K562 (cell line): ENCODE data around the gene EEF1AKMT1. TPM values are rescaled to one million over a fixed set of nuclear protein-coding genes. Genes with fewer than 3 reads are reported as not detected.
A peak's percentile ranks its signal among the peaks of the same experiment; 100 is the strongest.

Experiments
- BRCA1 ChIP-seq, 2 experiments: fragments of 450-650 bp in 1 of 2; sonication (generic) in 1 of 2; formaldehyde crosslinking in 1 of 2; IDR thresholded peaks; 2 replicates each; pipeline versions ENCODE4 v1.5.0 to v1.6.1; 2017 to 2020; ENCODE audit warnings: mild to moderate bottlenecking in 1 of 2, missing genetic modification reagents in 1 of 2
- EWSR1 ChIP-seq: fragments of 450-650 bp; IDR thresholded peaks from 2 replicates; pipeline ENCODE4 v1.6.1; 2018; ENCODE audit warnings: borderline replicate concordance, mild to moderate bottlenecking, low read depth, moderate library complexity; ENCODE audit not compliant: partially characterized antibody
- HCFC1 ChIP-seq: IDR thresholded peaks from 2 replicates; pipeline ENCODE4 v1.6.1; 2012; ENCODE audit warnings: low read depth, low read length, improper control_type of control experiment
- KLF13 ChIP-seq: fragments of 450-650 bp; IDR thresholded peaks from 2 replicates; pipeline ENCODE4 v1.6.1; 2016; ENCODE audit warnings: missing genetic modification characterization, low read depth, mild to moderate bottlenecking, missing compliant biosample characterization, moderate library complexity, borderline replicate concordance
- NR2C1 ChIP-seq, 2 experiments: fragments of 450-650 bp; IDR thresholded peaks; 2 replicates each; pipeline ENCODE4 v1.6.1; 2017; ENCODE audit warnings: mild to moderate bottlenecking in 2 of 2, antibody characterized with exemption in 1 of 2, inconsistent platforms in 1 of 2, missing compliant biosample characterization in 1 of 2, missing genetic modification characterization in 1 of 2
- TCF7L2 ChIP-seq: fragments of 150-350 bp; IDR thresholded peaks from 2 replicates; pipeline ENCODE4 v1.6.1; 2016; ENCODE audit warnings: low read depth, mild to moderate bottlenecking, low read length, moderate library complexity
- TEAD4 ChIP-seq, 2 experiments: sonication (generic) in 1 of 2; formaldehyde crosslinking in 1 of 2; IDR thresholded peaks; 2 replicates each; pipeline versions ENCODE4 v1.6.1 to v1.8.0; 2012 to 2022; ENCODE audit warnings: borderline replicate concordance in 1 of 2, inconsistent platforms in 1 of 2, low read length in 1 of 2, mild to moderate bottlenecking in 1 of 2, missing genetic modification reagents in 1 of 2
- ZBTB7A ChIP-seq: IDR thresholded peaks from 2 replicates; pipeline ENCODE4 v1.6.1; 2011; ENCODE audit warnings: low read depth, mild to moderate bottlenecking, low read length, moderate library complexity, borderline replicate concordance; ENCODE audit not compliant: control insufficient read depth
- ZNF143 ChIP-seq: sonication (generic); formaldehyde crosslinking; IDR thresholded peaks from 2 replicates; pipeline ENCODE4 v1.9.0; 2022; ENCODE audit warnings: mild to moderate bottlenecking, missing genetic modification reagents
- polyA plus RNA-seq, 8 experiments: library from polyadenylated mRNA; depleted of rRNA in 4 of 8; stranded (reverse) in 5 of 8; unstranded in 3 of 8; fragments of >200 nt; fragmentation: Nextera tagmentation in 2 of 8; fragmentation: Illumina TruSeq in 1 of 8; extraction: Ambion mirVana in 2 of 8; extraction: Trizol in 1 of 8; gene quantifications; 2 replicates each; pipeline versions ENCODE4 v1.2.1 to v1.2.3, GENCODE V29; 2011 to 2014; ENCODE audit warnings: inconsistent platforms in 1 of 8, missing spikeins in 1 of 8
- total RNA-seq, 7 experiments: library from RNA; depleted of rRNA in 6 of 7; stranded (reverse); fragments of >200 nt in 6 of 7; fragmentation: Illumina TruSeq in 2 of 7; extraction: Trizol in 2 of 7; gene quantifications; 2 replicates each; pipeline versions ENCODE4 v1.2.1 to v1.2.3, GENCODE V29; 2011 to 2021; ENCODE audit warnings: low replicate concordance in 1 of 7
- TF ChIP-seq, protein P1 (sequence below): sonication (generic); formaldehyde crosslinking; IDR thresholded peaks from 2 replicates; pipeline ENCODE4 v1.8.1; 2023; ENCODE audit warnings: missing genetic modification reagents, mild to moderate bottlenecking, borderline replicate concordance
- TF ChIP-seq, protein P2 (sequence below): fragments of 450-650 bp; IDR thresholded peaks from 2 replicates; pipeline ENCODE4 v1.6.1; 2016
- TF ChIP-seq, protein P3 (sequence below): fragments of 250-450 bp; sonication (Bioruptor Pico); IDR thresholded peaks from 2 replicates; pipeline ENCODE4 v1.4.0; 2020

EEF1AKMT1 gene
- total and polyA plus RNA-seq, 9 of the 15 experiments (the other 6 are each of a cell fraction or from before 2014, with no cell fraction given) = 5.3 to 36.3 (median 7.9) TPM

- TF ChIP-seq NR2C1 (IDR thresholded peaks at IDR 0.05) (no peak), NR2C1 (tag; IDR thresholded peaks at IDR 0.05) (no peak), TCF7L2 (no peak), BRCA1 (IDR thresholded peaks at IDR 0.05) (no peak), BRCA1 (CRISPR knock-in tag; IDR thresholded peaks at IDR 0.05) (no peak), ZBTB7A (no peak), EWSR1 (no peak), HCFC1 (peak; percentile 24; the same call in 1 of the 2 replicates), ZNF143 (CRISPR knock-in tag) (no peak), TEAD4 (IDR thresholded peaks at IDR 0.05; ENCODE audit: low read length) (no peak), TEAD4 (CRISPR knock-in tag; IDR thresholded peaks at IDR 0.05; ENCODE audit: borderline replicate concordance) (no peak), KLF13 (tag) (no peak)
- TF ChIP-seq, protein P1, sequence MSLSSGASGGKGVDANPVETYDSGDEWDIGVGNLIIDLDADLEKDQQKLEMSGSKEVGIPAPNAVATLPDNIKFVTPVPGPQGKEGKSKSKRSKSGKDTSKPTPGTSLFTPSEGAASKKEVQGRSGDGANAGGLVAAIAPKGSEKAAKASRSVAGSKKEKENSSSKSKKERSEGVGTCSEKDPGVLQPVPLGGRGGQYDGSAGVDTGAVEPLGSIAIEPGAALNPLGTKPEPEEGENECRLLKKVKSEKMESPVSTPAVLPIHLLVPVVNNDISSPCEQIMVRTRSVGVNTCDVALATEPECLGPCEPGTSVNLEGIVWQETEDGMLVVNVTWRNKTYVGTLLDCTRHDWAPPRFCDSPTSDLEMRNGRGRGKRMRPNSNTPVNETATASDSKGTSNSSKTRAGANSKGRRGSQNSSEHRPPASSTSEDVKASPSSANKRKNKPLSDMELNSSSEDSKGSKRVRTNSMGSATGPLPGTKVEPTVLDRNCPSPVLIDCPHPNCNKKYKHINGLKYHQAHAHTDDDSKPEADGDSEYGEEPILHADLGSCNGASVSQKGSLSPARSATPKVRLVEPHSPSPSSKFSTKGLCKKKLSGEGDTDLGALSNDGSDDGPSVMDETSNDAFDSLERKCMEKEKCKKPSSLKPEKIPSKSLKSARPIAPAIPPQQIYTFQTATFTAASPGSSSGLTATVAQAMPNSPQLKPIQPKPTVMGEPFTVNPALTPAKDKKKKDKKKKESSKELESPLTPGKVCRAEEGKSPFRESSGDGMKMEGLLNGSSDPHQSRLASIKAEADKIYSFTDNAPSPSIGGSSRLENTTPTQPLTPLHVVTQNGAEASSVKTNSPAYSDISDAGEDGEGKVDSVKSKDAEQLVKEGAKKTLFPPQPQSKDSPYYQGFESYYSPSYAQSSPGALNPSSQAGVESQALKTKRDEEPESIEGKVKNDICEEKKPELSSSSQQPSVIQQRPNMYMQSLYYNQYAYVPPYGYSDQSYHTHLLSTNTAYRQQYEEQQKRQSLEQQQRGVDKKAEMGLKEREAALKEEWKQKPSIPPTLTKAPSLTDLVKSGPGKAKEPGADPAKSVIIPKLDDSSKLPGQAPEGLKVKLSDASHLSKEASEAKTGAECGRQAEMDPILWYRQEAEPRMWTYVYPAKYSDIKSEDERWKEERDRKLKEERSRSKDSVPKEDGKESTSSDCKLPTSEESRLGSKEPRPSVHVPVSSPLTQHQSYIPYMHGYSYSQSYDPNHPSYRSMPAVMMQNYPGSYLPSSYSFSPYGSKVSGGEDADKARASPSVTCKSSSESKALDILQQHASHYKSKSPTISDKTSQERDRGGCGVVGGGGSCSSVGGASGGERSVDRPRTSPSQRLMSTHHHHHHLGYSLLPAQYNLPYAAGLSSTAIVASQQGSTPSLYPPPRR (CRISPR knock-in tag) = no peak
- TF ChIP-seq, protein P2, sequence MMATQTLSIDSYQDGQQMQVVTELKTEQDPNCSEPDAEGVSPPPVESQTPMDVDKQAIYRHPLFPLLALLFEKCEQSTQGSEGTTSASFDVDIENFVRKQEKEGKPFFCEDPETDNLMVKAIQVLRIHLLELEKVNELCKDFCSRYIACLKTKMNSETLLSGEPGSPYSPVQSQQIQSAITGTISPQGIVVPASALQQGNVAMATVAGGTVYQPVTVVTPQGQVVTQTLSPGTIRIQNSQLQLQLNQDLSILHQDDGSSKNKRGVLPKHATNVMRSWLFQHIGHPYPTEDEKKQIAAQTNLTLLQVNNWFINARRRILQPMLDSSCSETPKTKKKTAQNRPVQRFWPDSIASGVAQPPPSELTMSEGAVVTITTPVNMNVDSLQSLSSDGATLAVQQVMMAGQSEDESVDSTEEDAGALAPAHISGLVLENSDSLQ = peak; percentile 92
- TF ChIP-seq, protein P3, sequence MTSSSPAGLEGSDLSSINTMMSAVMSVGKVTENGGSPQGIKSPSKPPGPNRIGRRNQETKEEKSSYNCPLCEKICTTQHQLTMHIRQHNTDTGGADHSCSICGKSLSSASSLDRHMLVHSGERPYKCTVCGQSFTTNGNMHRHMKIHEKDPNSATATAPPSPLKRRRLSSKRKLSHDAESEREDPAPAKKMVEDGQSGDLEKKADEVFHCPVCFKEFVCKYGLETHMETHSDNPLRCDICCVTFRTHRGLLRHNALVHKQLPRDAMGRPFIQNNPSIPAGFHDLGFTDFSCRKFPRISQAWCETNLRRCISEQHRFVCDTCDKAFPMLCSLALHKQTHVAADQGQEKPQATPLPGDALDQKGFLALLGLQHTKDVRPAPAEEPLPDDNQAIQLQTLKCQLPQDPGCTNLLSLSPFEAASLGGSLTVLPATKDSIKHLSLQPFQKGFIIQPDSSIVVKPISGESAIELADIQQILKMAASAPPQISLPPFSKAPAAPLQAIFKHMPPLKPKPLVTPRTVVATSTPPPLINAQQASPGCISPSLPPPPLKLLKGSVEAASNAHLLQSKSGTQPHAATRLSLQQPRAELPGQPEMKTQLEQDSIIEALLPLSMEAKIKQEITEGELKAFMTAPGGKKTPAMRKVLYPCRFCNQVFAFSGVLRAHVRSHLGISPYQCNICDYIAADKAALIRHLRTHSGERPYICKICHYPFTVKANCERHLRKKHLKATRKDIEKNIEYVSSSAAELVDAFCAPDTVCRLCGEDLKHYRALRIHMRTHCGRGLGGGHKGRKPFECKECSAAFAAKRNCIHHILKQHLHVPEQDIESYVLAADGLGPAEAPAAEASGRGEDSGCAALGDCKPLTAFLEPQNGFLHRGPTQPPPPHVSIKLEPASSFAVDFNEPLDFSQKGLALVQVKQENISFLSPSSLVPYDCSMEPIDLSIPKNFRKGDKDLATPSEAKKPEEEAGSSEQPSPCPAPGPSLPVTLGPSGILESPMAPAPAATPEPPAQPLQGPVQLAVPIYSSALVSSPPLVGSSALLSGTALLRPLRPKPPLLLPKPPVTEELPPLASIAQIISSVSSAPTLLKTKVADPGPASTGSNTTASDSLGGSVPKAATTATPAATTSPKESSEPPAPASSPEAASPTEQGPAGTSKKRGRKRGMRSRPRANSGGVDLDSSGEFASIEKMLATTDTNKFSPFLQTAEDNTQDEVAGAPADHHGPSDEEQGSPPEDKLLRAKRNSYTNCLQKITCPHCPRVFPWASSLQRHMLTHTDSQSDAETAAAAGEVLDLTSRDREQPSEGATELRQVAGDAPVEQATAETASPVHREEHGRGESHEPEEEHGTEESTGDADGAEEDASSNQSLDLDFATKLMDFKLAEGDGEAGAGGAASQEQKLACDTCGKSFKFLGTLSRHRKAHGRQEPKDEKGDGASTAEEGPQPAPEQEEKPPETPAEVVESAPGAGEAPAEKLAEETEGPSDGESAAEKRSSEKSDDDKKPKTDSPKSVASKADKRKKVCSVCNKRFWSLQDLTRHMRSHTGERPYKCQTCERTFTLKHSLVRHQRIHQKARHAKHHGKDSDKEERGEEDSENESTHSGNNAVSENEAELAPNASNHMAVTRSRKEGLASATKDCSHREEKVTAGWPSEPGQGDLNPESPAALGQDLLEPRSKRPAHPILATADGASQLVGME (CRISPR knock-in tag) = no peak
Measured at GRCh38 chr13:20773194-20774080, at the start of gene EEF1AKMT1 (continued).
